Calu3 (cell line): ENCODE results near the gene IKZF5. TPM values are rescaled to one million over a fixed set of nuclear protein-coding genes. Genes with fewer than 3 reads are reported as not detected.

Source experiments
- BruUV-seq: library from RNA; stranded (reverse); fragments of 400-500 nt; replicated peaks from 2 replicates; lab custom pipeline; 2021; lab: Mats Ljungman, UMichigan
- CTCF ChIA-PET: fragments of 300-600 bp; sonication (Branson Sonifier 250); formaldehyde crosslinking; loops from one replicate; lab custom pipeline; 2022; ENCODE audit warnings: antibody characterized with exemption; lab: Charles Lee
- DNase-seq: peaks from one replicate; pipeline ENCODE4 v3.0.0; 2022
- H3K27ac Mint-ChIP-seq: one replicate; pipeline ENCODE4 v1.8.0; 2022; ENCODE audit warnings: mixed read lengths; ENCODE audit not compliant: unreplicated experiment
- H3K27me3 Mint-ChIP-seq: one replicate; pipeline ENCODE4 v1.8.0; 2022; ENCODE audit warnings: mixed read lengths; ENCODE audit not compliant: unreplicated experiment
- H3K36me3 Mint-ChIP-seq: one replicate; pipeline ENCODE4 v1.8.0; 2022; ENCODE audit warnings: mild to moderate bottlenecking, moderate library complexity, mixed read lengths; ENCODE audit not compliant: insufficient read depth, unreplicated experiment
- H3K4me1 Mint-ChIP-seq: one replicate; pipeline ENCODE4 v1.8.0; 2022; ENCODE audit warnings: mild to moderate bottlenecking, low read depth, mixed read lengths; ENCODE audit not compliant: unreplicated experiment
- H3K4me3 Mint-ChIP-seq: one replicate; pipeline ENCODE4 v1.8.0; 2022; ENCODE audit warnings: mild to moderate bottlenecking, low read depth, moderate library complexity, mixed read lengths; ENCODE audit not compliant: unreplicated experiment
- H3K9me3 Mint-ChIP-seq: one replicate; pipeline ENCODE4 v1.8.0; 2022; ENCODE audit warnings: low read depth, mixed read lengths; ENCODE audit not compliant: unreplicated experiment
- CTCF ChIP-seq: fragments of 200-600 bp; IDR thresholded peaks from one replicate; pipeline ENCODE4 v1.8.0; 2022; ENCODE audit warnings: antibody characterized with exemption; ENCODE audit not compliant: unreplicated experiment
- intact Hi-C: fragments of 100-400 bp; cut with micrococcal nuclease; formaldehyde crosslinking; loops from one replicate; pipeline ENCODE4 v1.10.0; 2022; ENCODE audit not compliant: unreplicated experiment
- total RNA-seq: library from RNA; stranded (reverse); gene quantifications from 2 replicates; pipeline ENCODE4 v1.2.3, GENCODE V29; 2022

Gene IKZF5
- total RNA-seq, 1 experiment from 2014 or later = 9.2 TPM

DNA sequence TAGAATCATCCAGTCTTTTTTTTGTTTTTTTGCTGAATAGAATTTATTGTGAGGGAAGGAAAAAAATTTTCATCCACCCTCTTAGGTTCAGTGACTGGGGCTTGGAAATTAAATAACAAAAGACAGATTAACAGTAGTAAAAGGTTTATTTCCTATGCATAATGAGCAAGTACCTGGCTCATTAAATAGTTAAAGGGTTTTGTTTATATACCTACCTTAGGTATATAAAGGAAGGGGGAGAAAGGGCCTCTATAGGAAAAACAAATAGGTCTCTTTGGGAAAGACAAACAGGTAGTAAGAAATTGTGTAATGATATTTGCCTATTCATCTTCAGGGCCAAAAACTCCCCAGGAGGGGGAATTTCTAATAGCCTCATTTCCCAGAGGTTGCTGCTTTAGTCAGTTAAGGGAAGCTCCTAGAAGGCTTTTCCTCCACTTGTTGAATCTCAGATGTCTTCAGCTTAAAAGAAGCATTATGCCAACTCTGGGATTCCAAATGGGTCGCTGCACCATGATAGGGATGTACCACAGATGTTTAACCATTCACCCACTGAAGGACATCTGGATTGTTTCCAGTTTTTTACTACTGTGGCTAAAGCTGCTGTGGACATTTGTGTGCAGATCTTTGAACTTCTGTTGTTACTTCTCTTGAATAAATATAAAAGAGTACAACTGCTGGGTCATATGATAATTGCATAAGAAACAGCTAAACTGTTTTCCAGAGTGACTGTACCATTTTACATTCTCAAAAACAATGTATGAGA, 11.5 kb upstream of the IKZF5 start:
- no peak overlapping the region for H3K27ac Mint-ChIP-seq

GRCh38 chr10:123019264-123019663, 10.7 kb upstream of the IKZF5 start:
- H3K36me3 Mint-ChIP-seq = no peaks in the 10 kb centered on the region
- H3K9me3 Mint-ChIP-seq = no peaks in the 10 kb centered on the region
- no peaks in the 10 kb centered on the region for H3K4me1 Mint-ChIP-seq
- H3K27me3 Mint-ChIP-seq = no peaks in the 10 kb centered on the region
- CTCF ChIA-PET = no interaction called here
- no peak overlapping the region for H3K4me3 Mint-ChIP-seq
- BruUV-seq = no TSS peak
- H3K27ac Mint-ChIP-seq = no peak overlapping the region
- intact Hi-C loops = no loop called here
- DNase-seq = no peak
- TF ChIP-seq CTCF = no peak

More for the DNA sequence above, 11.5 kb upstream of the IKZF5 start:
- no peak for DNase-seq
- Mint-ChIP-seq H3K4me1 (no peaks in the 10 kb centered on the region), H3K27me3 (no peaks in the 10 kb centered on the region), H3K9me3 (no peaks in the 10 kb centered on the region), H3K36me3 (no peaks in the 10 kb centered on the region), H3K4me3 (no peak overlapping the region)
- BruUV-seq = no TSS peak
- intact Hi-C loops = no loop called here
- CTCF ChIA-PET = no interaction called here
- no peak for TF ChIP-seq CTCF

- Mint-ChIP-seq H3K4me1 (no peaks in the 10 kb centered on the region), H3K4me3 (no peak overlapping the region)
Measured at GRCh38 chr10:123018531-123018930, 9.9 kb upstream of the IKZF5 start.

DNA sequence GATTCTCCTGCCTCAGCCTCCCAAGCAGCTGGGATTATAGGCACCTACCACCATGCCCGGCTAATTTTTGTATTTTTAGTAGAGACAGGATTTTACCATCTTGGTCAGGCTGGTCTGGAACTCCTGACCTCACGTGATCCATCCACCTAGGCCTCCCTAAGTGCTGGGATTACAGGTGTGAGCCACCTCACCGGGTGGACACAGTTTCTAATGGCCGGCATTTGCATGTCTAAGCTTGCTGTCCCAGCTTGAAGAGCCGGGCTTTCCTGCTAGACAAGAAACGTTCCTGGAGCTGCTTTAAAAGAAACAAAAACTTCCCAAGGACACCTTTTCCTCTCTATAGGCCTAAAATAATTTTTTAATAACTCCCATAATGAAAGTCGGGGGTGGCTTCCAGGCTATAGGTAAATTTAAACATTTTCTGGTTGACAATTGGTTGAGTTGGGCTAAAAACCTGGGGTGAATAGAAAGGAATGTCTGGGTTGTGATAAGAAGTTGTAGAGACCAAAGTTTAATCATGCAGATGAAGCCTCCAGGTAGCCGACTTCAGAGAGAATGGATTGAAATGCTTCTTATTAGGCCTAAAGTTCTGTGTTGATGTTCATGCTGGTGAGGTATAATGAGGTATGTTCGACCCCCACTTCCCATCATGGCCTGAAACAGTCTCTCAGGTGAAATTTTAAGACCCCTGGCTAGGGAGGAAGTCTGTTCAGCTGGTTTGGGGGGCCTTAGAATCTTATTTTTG, 9.0 kb upstream of the IKZF5 start:
- Mint-ChIP-seq H3K9me3 (no peaks in the 10 kb centered on the region), H3K27me3 (no peaks in the 10 kb centered on the region), H3K4me1 (no peaks in the 10 kb centered on the region), H3K4me3 (no peak overlapping the region), H3K36me3 (no peaks in the 10 kb centered on the region), H3K27ac (no peak overlapping the region)
- CTCF ChIA-PET = no interaction called here
- no peak for TF ChIP-seq CTCF
- no peak for DNase-seq
- intact Hi-C loops = no loop called here
- no TSS peak for BruUV-seq

More at GRCh38 chr10:123018531-123018930, 9.9 kb upstream of the IKZF5 start:
- CTCF ChIA-PET = no interaction called here
- H3K27me3 Mint-ChIP-seq = no peaks in the 10 kb centered on the region
- no peaks in the 10 kb centered on the region for H3K36me3 Mint-ChIP-seq
- no peak overlapping the region for H3K27ac Mint-ChIP-seq
- BruUV-seq = no TSS peak
- intact Hi-C loops = no loop called here
- no peak for DNase-seq
- no peaks in the 10 kb centered on the region for H3K9me3 Mint-ChIP-seq
- no peak for TF ChIP-seq CTCF
